OCI-LY3 (cell line): Measurements from ENCODE around the gene CNOT3.

ENCODE experiments used
- CTCF ChIP-seq: fragments of 200-600, 300-600 bp; sonication (generic); IDR thresholded peaks from 2 replicates; pipeline ENCODE4 v1.5.1; 2014; ENCODE audit warnings: antibody characterized with exemption, low read length, low read depth
- EZH2phosphoT487 ChIP-seq: fragments of 200-600 bp; shearing (Covaris generic); IDR thresholded peaks from 2 replicates; pipeline ENCODE4 v1.6.1; 2018; ENCODE audit warnings: antibody characterized with exemption, mixed run types, low read depth

GRCh38 chr19:54149021-54149812 is 11.7 kb downstream of the CNOT3 start:
- TF ChIP-seq CTCF (no peak), EZH2phosphoT487 (no peak)
